ENCODE data around the gene PSPH. TPM values are rescaled to one million over a fixed set of nuclear protein-coding genes. Genes with fewer than 3 reads are reported as not detected.

The PSPH gene
- total RNA-seq, 1 experiment from 2014 or later = 90.8 TPM

Small RNA genes lying within 50 kb of the gene (small RNA-seq; reads per million reads assigned to genes)
- gene SNORA15 (0.14 reads per million), gene SNORA22B (0.45 reads per million, percentile 51 among the genes with 10 or more reads in this experiment)

Other genes with a start within 250 kb of the PSPH start
- not detected in 2 replicates for gene SEPTIN14, start 188.7 kb downstream of the PSPH start, total RNA-seq (2014; rRNA removed; shearing (Covaris generic))
- 0.31 and 0.47 TPM in 2 replicates for gene ZNF713, start 164.0 kb downstream of the PSPH start, total RNA-seq (2014; rRNA removed; shearing (Covaris generic))
- 23.8 and 24.9 TPM in 2 replicates for gene MRPS17, start 99.6 kb downstream of the PSPH start, total RNA-seq (2014; rRNA removed; shearing (Covaris generic))
- gene NIPSNAP2, start 86.9 kb downstream of the PSPH start, total RNA-seq (2014; rRNA removed; shearing (Covaris generic)) = 49.7 and 68.6 TPM in 2 replicates
- gene CCT6A, start 321 bp upstream of the PSPH start, total RNA-seq (2014; rRNA removed; shearing (Covaris generic)) = 376 and 435 TPM in 2 replicates
- gene SUMF2, start 12.8 kb upstream of the PSPH start, total RNA-seq (2014; rRNA removed; shearing (Covaris generic)) = 111 and 121 TPM in 2 replicates
- 0.10 and 0.58 TPM in 2 replicates for gene PHKG1, start 41.5 kb upstream of the PSPH start, total RNA-seq (2014; rRNA removed; shearing (Covaris generic))
- 607 and 847 TPM in 2 replicates for gene CHCHD2, start 55.0 kb upstream of the PSPH start, total RNA-seq (2014; rRNA removed; shearing (Covaris generic))
- gene NUPR2, start 65.0 kb upstream of the PSPH start, total RNA-seq (2014; rRNA removed; shearing (Covaris generic)) = not detected in 2 replicates

Measured in HT1080 (cell line).